K562 (cell line): ENCODE measurements around the gene TK1. TPM values are rescaled to one million over a fixed set of nuclear protein-coding genes. Genes with fewer than 3 reads are reported as not detected.

ENCODE experiments used
- EWSR1 ChIP-seq: fragments of 450-650 bp; IDR thresholded peaks from 2 replicates; pipeline ENCODE4 v1.6.1; 2018; ENCODE audit warnings: borderline replicate concordance, mild to moderate bottlenecking, low read depth, moderate library complexity; ENCODE audit not compliant: partially characterized antibody
- GATA2 ChIP-seq: sonication (generic); formaldehyde crosslinking; IDR thresholded peaks from 2 replicates; pipeline ENCODE4 v1.4.0; 2020; ENCODE audit warnings: mild to moderate bottlenecking, missing genetic modification reagents
- ILF3 ChIP-seq: fragments of 450-650 bp; IDR thresholded peaks from 2 replicates; pipeline ENCODE4 v1.6.1; 2018; ENCODE audit warnings: antibody characterized with exemption, mild to moderate bottlenecking, moderate library complexity, borderline replicate concordance
- MGA ChIP-seq: fragments of 450-650 bp; IDR thresholded peaks from 2 replicates; pipeline ENCODE4 v1.6.1; 2016; ENCODE audit warnings: mild to moderate bottlenecking, moderate library complexity
- NFRKB ChIP-seq: fragments of 450-650 bp; IDR thresholded peaks from 2 replicates; pipeline ENCODE4 v1.6.1; 2016; ENCODE audit warnings: low read depth
- PBX2 ChIP-seq, 2 experiments: IDR thresholded peaks in 1 of 2; conservative IDR thresholded peaks in 1 of 2; 2 replicates each; pipeline ENCODE4 v1.6.1; 2016; ENCODE audit warnings: low read depth in 2 of 2, mild to moderate bottlenecking in 1 of 2, missing compliant biosample characterization in 1 of 2, missing genetic modification characterization in 1 of 2, moderate library complexity in 1 of 2
- THAP7 ChIP-seq: fragments of 250-450 bp; sonication (Bioruptor Pico); IDR thresholded peaks from 2 replicates; pipeline ENCODE4 v1.5.0; 2021
- ZNF133 ChIP-seq: fragments of 250-450 bp; sonication (Bioruptor Pico); IDR thresholded peaks from 2 replicates; pipeline ENCODE4 v1.4.0; 2020; ENCODE audit warnings: mild to moderate bottlenecking
- ZNF436 ChIP-seq: fragments of 250-450, 450-650 bp; sonication (Bioruptor Pico); formaldehyde crosslinking; IDR thresholded peaks from 2 replicates; pipeline ENCODE4 v1.7.0; 2020; ENCODE audit warnings: mild to moderate bottlenecking
- polyA plus RNA-seq, 8 experiments: library from polyadenylated mRNA; depleted of rRNA in 4 of 8; stranded (reverse) in 5 of 8; unstranded in 3 of 8; fragments of >200 nt; fragmentation: Nextera tagmentation in 2 of 8; fragmentation: Illumina TruSeq in 1 of 8; extraction: Ambion mirVana in 2 of 8; extraction: Trizol in 1 of 8; gene quantifications; 2 replicates each; pipeline versions ENCODE4 v1.2.1 to v1.2.3, GENCODE V29; 2011 to 2014; ENCODE audit warnings: inconsistent platforms in 1 of 8, missing spikeins in 1 of 8
- total RNA-seq, 7 experiments: library from RNA; depleted of rRNA in 6 of 7; stranded (reverse); fragments of >200 nt in 6 of 7; fragmentation: Illumina TruSeq in 2 of 7; extraction: Trizol in 2 of 7; gene quantifications; 2 replicates each; pipeline versions ENCODE4 v1.2.1 to v1.2.3, GENCODE V29; 2011 to 2021; ENCODE audit warnings: low replicate concordance in 1 of 7

Gene TK1
- total and polyA plus RNA-seq, 9 of the 15 experiments (the other 6 are each of a cell fraction or from before 2014, with no cell fraction given) = 8.4 to 280 (median 103) TPM

GRCh38 chr17:78137392-78138203 is 49.3 kb downstream of the TK1 start (continued):
- peak; percentile 76 for TF ChIP-seq MGA
- TF ChIP-seq THAP7 (CRISPR knock-in tag) = no peak
- TF ChIP-seq ZNF133 (CRISPR knock-in tag) = no peak
- TF ChIP-seq NFRKB = 0 out of 2 replicates have a peak, but pooled peaks have one; percentile 47
- no peak for TF ChIP-seq ILF3
- TF ChIP-seq ZNF436 (CRISPR knock-in tag) = no peak
- no peak for TF ChIP-seq GATA2 (CRISPR knock-in tag)
- TF ChIP-seq EWSR1 = no peak
- TF ChIP-seq PBX2 (CRISPR knock-in tag; IDR thresholded peaks at IDR 0.05; ENCODE audit: low read depth) = no peak
- no peak for TF ChIP-seq PBX2 (tag; conservative IDR thresholded peaks at IDR 0.05; ENCODE audit: low read depth)
